AG09309 (cell line): Measurements from ENCODE around the gene FGF12.

Experiments used
- DNase-seq: peaks from one replicate; pipeline ENCODE4 v3.0.0-alpha.2; 2010; ENCODE audit warnings: low read depth
- H3K4me3 ChIP-seq: 2 replicates; pipeline ENCODE4 v1.5.1; 2011; ENCODE audit warnings: mild to moderate bottlenecking, low read depth, low read length, moderate library complexity; ENCODE audit not compliant: control insufficient read depth
- TF ChIP-seq, protein P1 (sequence below): IDR thresholded peaks from 2 replicates; pipeline ENCODE4 v1.5.1; 2011; ENCODE audit warnings: mild to moderate bottlenecking, low read depth, low read length, inconsistent platforms; ENCODE audit not compliant: insufficient read depth, control insufficient read depth; ENCODE audit errors: missing control alignments

FGF12 gene

DNA sequence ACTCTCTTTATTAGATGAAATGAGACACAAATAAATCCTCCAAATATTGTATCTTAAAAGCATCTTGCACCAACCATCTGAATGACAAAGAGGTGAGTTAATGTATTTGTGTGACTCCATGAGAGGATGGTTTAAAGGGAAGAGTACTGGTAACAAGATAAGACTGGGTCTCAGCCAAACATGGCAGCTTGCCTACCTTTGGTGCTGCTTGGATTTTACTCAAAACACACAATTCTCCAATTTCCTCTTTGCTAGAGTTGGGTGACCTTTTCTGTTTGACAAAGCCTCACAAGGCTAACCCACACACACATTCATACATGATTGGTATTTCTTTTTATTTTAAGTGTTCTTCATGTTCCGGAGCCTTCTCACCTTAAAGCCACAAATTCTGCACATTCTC lies 506.4 kb downstream of the FGF12 start:
- no peak overlapping the region for H3K4me3 ChIP-seq
- TF ChIP-seq, protein P1, sequence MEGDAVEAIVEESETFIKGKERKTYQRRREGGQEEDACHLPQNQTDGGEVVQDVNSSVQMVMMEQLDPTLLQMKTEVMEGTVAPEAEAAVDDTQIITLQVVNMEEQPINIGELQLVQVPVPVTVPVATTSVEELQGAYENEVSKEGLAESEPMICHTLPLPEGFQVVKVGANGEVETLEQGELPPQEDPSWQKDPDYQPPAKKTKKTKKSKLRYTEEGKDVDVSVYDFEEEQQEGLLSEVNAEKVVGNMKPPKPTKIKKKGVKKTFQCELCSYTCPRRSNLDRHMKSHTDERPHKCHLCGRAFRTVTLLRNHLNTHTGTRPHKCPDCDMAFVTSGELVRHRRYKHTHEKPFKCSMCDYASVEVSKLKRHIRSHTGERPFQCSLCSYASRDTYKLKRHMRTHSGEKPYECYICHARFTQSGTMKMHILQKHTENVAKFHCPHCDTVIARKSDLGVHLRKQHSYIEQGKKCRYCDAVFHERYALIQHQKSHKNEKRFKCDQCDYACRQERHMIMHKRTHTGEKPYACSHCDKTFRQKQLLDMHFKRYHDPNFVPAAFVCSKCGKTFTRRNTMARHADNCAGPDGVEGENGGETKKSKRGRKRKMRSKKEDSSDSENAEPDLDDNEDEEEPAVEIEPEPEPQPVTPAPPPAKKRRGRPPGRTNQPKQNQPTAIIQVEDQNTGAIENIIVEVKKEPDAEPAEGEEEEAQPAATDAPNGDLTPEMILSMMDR = no peak
- no peak for DNase-seq

DNA sequence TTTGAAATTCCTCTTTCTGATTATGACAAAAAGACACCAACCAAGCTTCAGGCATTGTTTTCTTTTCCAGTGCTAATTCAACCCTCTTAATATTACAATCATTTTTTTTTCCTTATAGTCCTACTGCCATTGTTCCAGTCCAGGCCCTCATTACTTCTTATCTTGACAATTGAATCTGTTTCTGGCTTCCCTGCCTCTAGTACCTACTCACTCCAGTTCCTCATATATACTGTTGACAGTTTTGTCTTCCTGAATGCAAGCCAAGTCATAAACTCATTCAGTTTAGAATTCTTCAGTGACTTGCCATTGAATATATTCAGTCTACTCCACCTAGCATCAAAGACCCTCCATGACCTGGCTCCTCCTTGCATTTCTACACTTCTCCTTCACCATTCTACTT lies 507.4 kb downstream of the FGF12 start:
- no peak for DNase-seq

DNA sequence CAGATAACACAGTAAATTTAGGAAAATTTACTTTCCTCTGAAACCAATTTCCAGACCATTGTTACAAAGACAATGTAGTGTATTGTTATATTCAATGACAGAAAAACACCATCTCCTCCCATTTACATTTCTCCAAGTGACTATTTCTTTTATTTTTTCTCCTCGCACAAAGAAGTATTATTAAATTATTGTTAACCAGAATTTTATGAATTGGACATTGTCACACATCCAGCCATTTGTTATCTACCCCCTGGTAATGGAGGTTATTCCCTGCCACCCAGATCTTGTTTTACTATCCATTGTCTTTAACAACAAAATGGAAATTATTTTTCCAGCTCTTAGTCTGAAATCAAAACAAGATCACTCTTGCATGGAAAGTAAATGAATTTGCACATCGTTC lies 511.3 kb downstream of the FGF12 start:
- DNase-seq = no peak
- TF ChIP-seq, protein P1 = no peak
- H3K4me3 ChIP-seq = no peak overlapping the region

More for the DNA sequence above, 507.4 kb downstream of the FGF12 start:
- TF ChIP-seq, protein P1 = no peak
- no peak overlapping the region for H3K4me3 ChIP-seq

DNA sequence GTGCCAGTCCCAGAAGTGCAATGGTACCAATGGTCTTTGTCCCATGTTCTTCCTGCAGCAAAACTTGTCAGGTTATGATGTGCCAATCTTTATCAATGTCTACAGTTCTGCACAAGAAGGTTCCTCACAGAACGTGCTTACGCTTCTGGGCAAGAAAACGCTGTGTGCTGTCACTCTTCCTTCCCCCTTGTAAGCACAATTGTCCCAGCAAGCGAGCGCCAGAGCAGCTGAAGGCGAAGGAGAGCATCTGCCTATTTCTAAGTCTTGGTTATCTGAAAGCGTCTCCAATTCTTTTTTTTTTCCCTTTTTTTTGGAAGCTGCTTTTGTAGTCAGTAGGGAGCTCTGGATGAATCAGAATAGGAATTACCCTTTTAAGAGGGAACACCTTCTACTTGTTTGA lies 514.4 kb downstream of the FGF12 start:
- no peak overlapping the region for H3K4me3 ChIP-seq
- no peak for DNase-seq
- TF ChIP-seq, protein P1 = no peak

DNA sequence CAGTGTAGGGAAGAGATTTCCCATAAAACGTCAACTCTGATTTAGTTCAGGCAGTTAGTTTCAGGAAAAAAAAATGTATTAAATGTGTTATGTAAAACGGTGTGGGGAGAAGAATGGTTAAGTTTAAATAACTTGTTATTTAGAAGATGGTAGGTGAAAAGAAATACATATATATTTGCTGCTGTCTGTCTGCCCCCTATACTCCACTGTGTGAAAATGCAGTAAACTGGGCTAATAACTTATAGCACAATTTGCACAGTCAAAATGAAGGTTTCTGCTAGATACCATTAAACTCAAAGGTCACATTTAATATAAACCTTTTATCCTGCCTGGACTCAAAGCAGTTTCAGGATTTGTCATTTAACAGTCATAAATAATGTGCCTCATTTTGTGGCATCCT lies 515.0 kb downstream of the FGF12 start:
- TF ChIP-seq, protein P1 = no peak
- H3K4me3 ChIP-seq = no peak overlapping the region
- no peak for DNase-seq

DNA sequence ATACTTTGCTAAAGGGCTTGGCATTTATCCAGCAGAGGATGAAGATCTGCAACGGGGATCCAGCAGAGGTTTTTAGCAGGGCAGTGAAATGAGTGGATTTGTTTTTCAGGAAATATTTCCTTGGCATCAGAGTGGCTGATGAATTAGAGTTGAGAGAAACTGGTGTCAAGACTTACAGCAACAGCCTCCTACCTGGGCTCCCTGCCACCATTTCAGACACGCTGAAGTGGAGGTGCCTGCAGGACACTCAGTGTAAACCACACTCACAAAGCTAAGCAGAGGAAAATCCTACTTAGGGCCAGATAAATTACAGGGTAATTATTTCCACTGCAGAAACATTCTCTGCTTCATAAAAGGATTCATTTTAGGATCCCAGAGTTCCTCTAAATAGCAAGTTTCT lies 519.7 kb downstream of the FGF12 start:
- H3K4me3 ChIP-seq = no peak overlapping the region
- DNase-seq = no peak
- TF ChIP-seq, protein P1 = no peak

DNA sequence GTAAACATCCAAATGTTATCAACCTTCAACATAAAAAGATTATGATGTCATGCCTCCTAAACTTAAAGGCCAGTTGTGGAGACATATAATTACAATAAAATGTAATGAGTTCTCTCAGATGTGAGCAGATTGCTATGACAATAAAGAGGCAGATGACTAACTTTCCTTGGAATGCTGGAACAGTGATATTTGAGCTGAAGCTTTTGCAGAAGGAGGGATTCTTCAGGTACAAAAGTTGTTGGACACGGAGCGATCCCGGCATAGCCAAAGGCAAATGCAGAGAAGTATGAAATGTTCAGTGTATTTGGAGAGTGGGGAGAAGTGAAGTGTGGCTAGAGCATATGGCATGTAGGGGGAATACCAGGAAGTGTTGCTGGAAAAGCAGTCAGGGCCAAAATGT lies 520.1 kb downstream of the FGF12 start:
- TF ChIP-seq, protein P1 = no peak
- no peak overlapping the region for H3K4me3 ChIP-seq
- no peak for DNase-seq
